ENCODE measurements around the gene RPL21.
"Not testable (repeated sequence)": the region's sequence is repeated elsewhere in the genome, so short reads cannot be mapped to it uniquely, and the experiment has no call there.

RPL21 gene

GRCh38 chr13:27251166-27252091, at the start of gene RPL21:
TSS of gene RPL21 (plus strand) at chr13:27251558. CDS start at chr13:27253777, 2,219 bp downstream.
- Mint-ChIP-seq H3K36me3 (peaks cover 7% of the 10 kb centered on the region), H3K9me3 (no peaks in the 10 kb centered on the region), H3K27me3 (no peaks in the 10 kb centered on the region), H3K4me1 (peaks cover 23% of the 10 kb centered on the region), H3K27ac (peak within 1 kb of the TSS; percentile 99), H3K4me3 (peak within 1 kb of the TSS; percentile 94)
- DNase-seq (ENCODE audit: low spot score in 2 of 2), result peak; percentile 95 to 98
- ATAC-seq (ENCODE audit: low read depth), result peak; percentile 90

GRCh38 chr13:27201661-27202060, 49.7 kb upstream of the RPL21 start:
- Mint-ChIP-seq H3K36me3 (no peaks in the 10 kb centered on the region), H3K9me3 (peaks cover 4% of the 10 kb centered on the region)

GRCh38 chr13:27203186-27203585, 48.2 kb upstream of the RPL21 start:
- no peak for ATAC-seq (ENCODE audit: low read depth)
- Mint-ChIP-seq H3K27me3 (peaks cover 1% of the 10 kb centered on the region), H3K27ac (no peak overlapping the region), H3K4me3 (no peak overlapping the region), H3K9me3 (no peaks in the 10 kb centered on the region), H3K4me1 (no peaks in the 10 kb centered on the region), H3K36me3 (peaks cover 2% of the 10 kb centered on the region)
- DNase-seq (ENCODE audit: low spot score in 2 of 2), result no peak

More at GRCh38 chr13:27201661-27202060, 49.7 kb upstream of the RPL21 start:
- Mint-ChIP-seq H3K4me1 (no peaks in the 10 kb centered on the region), H3K4me3 (no peak overlapping the region), H3K27ac (no peak overlapping the region), H3K27me3 (no peaks in the 10 kb centered on the region)
- DNase-seq (ENCODE audit: low spot score in 2 of 2), result no peak
- no peak for ATAC-seq (ENCODE audit: low read depth)

GRCh38 chr13:27203854-27204253, 47.5 kb upstream of the RPL21 start:
- Mint-ChIP-seq H3K27ac (no peak overlapping the region), H3K9me3 (peaks cover 3% of the 10 kb centered on the region)

GRCh38 chr13:27208514-27208913, 42.8 kb upstream of the RPL21 start:
- DNase-seq (ENCODE audit: low spot score in 2 of 2) (no peak), ATAC-seq (ENCODE audit: low read depth) (no peak)
- H3K36me3 Mint-ChIP-seq, result peaks cover 6% of the 10 kb centered on the region
- H3K9me3 Mint-ChIP-seq, result peaks cover 3% of the 10 kb centered on the region
- H3K27ac Mint-ChIP-seq, result no peak overlapping the region
- H3K27me3 Mint-ChIP-seq, result peaks cover 1% of the 10 kb centered on the region
- no peak overlapping the region for H3K4me3 Mint-ChIP-seq
- H3K4me1 Mint-ChIP-seq, result no peaks in the 10 kb centered on the region

More at GRCh38 chr13:27203854-27204253, 47.5 kb upstream of the RPL21 start:
- peaks cover 2% of the 10 kb centered on the region for H3K36me3 Mint-ChIP-seq
- no peaks in the 10 kb centered on the region for H3K4me1 Mint-ChIP-seq
- H3K27me3 Mint-ChIP-seq, result peaks cover 1% of the 10 kb centered on the region
- DNase-seq (ENCODE audit: low spot score in 2 of 2), result no peak
- H3K4me3 Mint-ChIP-seq, result no peak overlapping the region
- ATAC-seq (ENCODE audit: low read depth), result no peak

- H3K27me3 Mint-ChIP-seq, result peaks cover 1% of the 10 kb centered on the region
- H3K4me3 Mint-ChIP-seq, result no peak overlapping the region
- peaks cover 3% of the 10 kb centered on the region for H3K9me3 Mint-ChIP-seq
- no peak for ATAC-seq (ENCODE audit: low read depth)
- peaks cover 6% of the 10 kb centered on the region for H3K36me3 Mint-ChIP-seq
- no peaks in the 10 kb centered on the region for H3K4me1 Mint-ChIP-seq
- no peak for DNase-seq (ENCODE audit: low spot score in 2 of 2)
- no peak overlapping the region for H3K27ac Mint-ChIP-seq
Measured at GRCh38 chr13:27211271-27211670, 40.1 kb upstream of the RPL21 start.

- Mint-ChIP-seq H3K9me3 (peaks cover 3% of the 10 kb centered on the region), H3K27ac (no peak overlapping the region), H3K36me3 (peaks cover 6% of the 10 kb centered on the region), H3K4me3 (no peak overlapping the region), H3K27me3 (peaks cover 1% of the 10 kb centered on the region), H3K4me1 (no peaks in the 10 kb centered on the region)
- ATAC-seq (ENCODE audit: low read depth), result no peak
- DNase-seq (ENCODE audit: low spot score in 2 of 2), result no peak
Measured at GRCh38 chr13:27211771-27212364, 39.5 kb upstream of the RPL21 start.

- not testable (repeated sequence) for H3K4me1 Mint-ChIP-seq; ATAC-seq (ENCODE audit: low read depth); H3K9me3 Mint-ChIP-seq; H3K27ac Mint-ChIP-seq; H3K27me3 Mint-ChIP-seq; H3K4me3 Mint-ChIP-seq; DNase-seq (ENCODE audit: low spot score in 2 of 2); H3K36me3 Mint-ChIP-seq
Measured at GRCh38 chr13:27213386-27213785, 38.0 kb upstream of the RPL21 start.

- Mint-ChIP-seq H3K4me1 (peaks cover 13% of the 10 kb centered on the region), H3K27me3 (peaks cover 13% of the 10 kb centered on the region)
- H3K36me3 Mint-ChIP-seq, result not testable (repeated sequence)
Measured at GRCh38 chr13:27217791-27218190, 33.6 kb upstream of the RPL21 start.

GRCh38 chr13:27218861-27219260, 32.5 kb upstream of the RPL21 start:
- peaks cover 13% of the 10 kb centered on the region for H3K4me1 Mint-ChIP-seq
- not testable (repeated sequence) for H3K27ac Mint-ChIP-seq; ATAC-seq (ENCODE audit: low read depth); H3K36me3 Mint-ChIP-seq; DNase-seq (ENCODE audit: low spot score in 2 of 2); H3K4me3 Mint-ChIP-seq; H3K9me3 Mint-ChIP-seq
- H3K27me3 Mint-ChIP-seq, result peaks cover 13% of the 10 kb centered on the region

More at GRCh38 chr13:27217791-27218190, 33.6 kb upstream of the RPL21 start:
- not testable (repeated sequence) for DNase-seq (ENCODE audit: low spot score in 2 of 2); H3K4me3 Mint-ChIP-seq; H3K9me3 Mint-ChIP-seq; ATAC-seq (ENCODE audit: low read depth); H3K27ac Mint-ChIP-seq

GRCh38 chr13:27219611-27220010, 31.7 kb upstream of the RPL21 start:
- Mint-ChIP-seq H3K9me3 (peaks cover 3% of the 10 kb centered on the region), H3K36me3 (peaks cover 6% of the 10 kb centered on the region), H3K4me3 (no peak overlapping the region), H3K27ac (no peak overlapping the region), H3K4me1 (peaks cover 13% of the 10 kb centered on the region), H3K27me3 (peaks cover 17% of the 10 kb centered on the region)
- DNase-seq (ENCODE audit: low spot score in 2 of 2) (no peak), ATAC-seq (ENCODE audit: low read depth) (no peak)

- Mint-ChIP-seq H3K4me3 (peak overlapping the region; percentile 4), H3K4me1 (peaks cover 22% of the 10 kb centered on the region), H3K27me3 (peaks cover 21% of the 10 kb centered on the region)
- not testable (repeated sequence) for H3K36me3 Mint-ChIP-seq; ATAC-seq (ENCODE audit: low read depth); H3K27ac Mint-ChIP-seq; DNase-seq (ENCODE audit: low spot score in 2 of 2); H3K9me3 Mint-ChIP-seq
Measured at GRCh38 chr13:27222100-27222499, 29.3 kb upstream of the RPL21 start.

- no peak for DNase-seq (ENCODE audit: low spot score in 2 of 2)
- H3K4me1 Mint-ChIP-seq, result peaks cover 15% of the 10 kb centered on the region
- peaks cover 2% of the 10 kb centered on the region for H3K9me3 Mint-ChIP-seq
- ATAC-seq (ENCODE audit: low read depth), result peak; percentile 39
- no peak overlapping the region for H3K4me3 Mint-ChIP-seq
- H3K27me3 Mint-ChIP-seq, result peaks cover 12% of the 10 kb centered on the region
- no peak overlapping the region for H3K27ac Mint-ChIP-seq
- H3K36me3 Mint-ChIP-seq, result peaks cover 3% of the 10 kb centered on the region
Measured at GRCh38 chr13:27226991-27227390, 24.4 kb upstream of the RPL21 start.

- no peak for ATAC-seq (ENCODE audit: low read depth)
- peaks cover 6% of the 10 kb centered on the region for H3K9me3 Mint-ChIP-seq
- no peak overlapping the region for H3K27ac Mint-ChIP-seq
- peaks cover 5% of the 10 kb centered on the region for H3K36me3 Mint-ChIP-seq
- peaks cover 10% of the 10 kb centered on the region for H3K4me1 Mint-ChIP-seq
- no peak overlapping the region for H3K4me3 Mint-ChIP-seq
- peaks cover 11% of the 10 kb centered on the region for H3K27me3 Mint-ChIP-seq
- DNase-seq (ENCODE audit: low spot score in 2 of 2), result no peak
Measured at GRCh38 chr13:27228131-27228530, 23.2 kb upstream of the RPL21 start.

Measured in memory B cell (primary cell).